CD8-positive, alpha-beta memory T cell (primary cell): ENCODE results near the gene ZBTB18. TPM values are rescaled to one million over a fixed set of nuclear protein-coding genes. Genes with fewer than 3 reads are reported as not detected.
A peak's percentile ranks its signal among the peaks of the same experiment; 100 is the strongest.
"Not testable (repeated sequence)": the region's sequence is repeated elsewhere in the genome, so short reads cannot be mapped to it uniquely, and the experiment has no call there.

Experiments
- CTCF ChIA-PET: fragments of 350-600 bp; sonication (Branson Sonifier 250); formaldehyde crosslinking; loops from one replicate; lab custom pipeline; 2021; ENCODE audit warnings: antibody characterized with exemption; lab: Charles Lee
- POLR2A ChIA-PET: fragments of 350-600 bp; sonication (Branson Sonifier 250); formaldehyde crosslinking; loops from one replicate; lab custom pipeline; 2021; ENCODE audit warnings: antibody characterized with exemption; lab: Charles Lee
- DNase-seq, 5 donors: peaks; one replicate each; pipeline versions ENCODE4 v3.0.0 to v3.0.0-alpha.2; 2020 to 2022; ENCODE audit warnings: mixed read lengths in 1 of 5
- H3K27ac ChIP-seq: one replicate; pipeline ENCODE4 v1.7.0; 2013; ENCODE audit warnings: low read depth, mild to moderate bottlenecking, low read length, moderate library complexity
- H3K27me3 ChIP-seq: 2 replicates; pipeline ENCODE4 v1.7.0; 2013; ENCODE audit warnings: low read length, mild to moderate bottlenecking; ENCODE audit not compliant: insufficient read depth, poor library complexity, severe bottlenecking
- H3K36me3 ChIP-seq: 2 replicates; pipeline ENCODE4 v1.7.0; 2013; ENCODE audit warnings: mild to moderate bottlenecking, low read length, moderate library complexity; ENCODE audit not compliant: insufficient read depth
- H3K4me1 ChIP-seq: 2 replicates; pipeline ENCODE4 v1.7.0; 2013; ENCODE audit warnings: mild to moderate bottlenecking, low read length, moderate library complexity; ENCODE audit not compliant: insufficient read depth
- H3K4me3 ChIP-seq: 2 replicates; pipeline ENCODE4 v1.7.0; 2013; ENCODE audit warnings: mild to moderate bottlenecking, low read length
- H3K9me3 ChIP-seq: 2 replicates; pipeline ENCODE4 v1.7.0; 2013; ENCODE audit warnings: mild to moderate bottlenecking, low read length
- H3K27ac Mint-ChIP-seq, 8 donors: one replicate each; pipeline ENCODE4 v1.8.0; 2020 to 2021; ENCODE audit warnings: mixed read lengths in 8 of 8, mild to moderate bottlenecking in 6 of 8, inconsistent platforms in 3 of 8, moderate library complexity in 3 of 8
- H3K27me3 Mint-ChIP-seq, 2 donors: one replicate each; pipeline ENCODE4 v1.8.0; 2020 to 2021; ENCODE audit warnings: mixed read lengths in 2 of 2, mild to moderate bottlenecking in 1 of 2, moderate library complexity in 1 of 2
- H3K36me3 Mint-ChIP-seq, 3 donors: one replicate each; pipeline ENCODE4 v1.8.0; 2020 to 2021; ENCODE audit warnings: mixed read lengths in 3 of 3, inconsistent platforms in 1 of 3, mild to moderate bottlenecking in 1 of 3
- H3K4me1 Mint-ChIP-seq, 3 donors: one replicate each; pipeline ENCODE4 v1.8.0; 2020 to 2021; ENCODE audit warnings: mixed read lengths in 3 of 3, inconsistent platforms in 1 of 3, mild to moderate bottlenecking in 1 of 3
- H3K4me3 Mint-ChIP-seq, 7 donors: one replicate each; pipeline ENCODE4 v1.8.0; 2020 to 2021; ENCODE audit warnings: mixed read lengths in 7 of 7, mild to moderate bottlenecking in 6 of 7, moderate library complexity in 4 of 7, inconsistent platforms in 2 of 7
- H3K9me3 Mint-ChIP-seq, 5 donors: one replicate each; pipeline ENCODE4 v1.8.0; 2020 to 2022; ENCODE audit warnings: mixed read lengths in 5 of 5, mild to moderate bottlenecking in 3 of 5, moderate library complexity in 2 of 5, inconsistent platforms in 1 of 5
- polyA plus RNA-seq: library from polyadenylated mRNA; unstranded; fragments of 300-500 nt; fragmentation: Illumina TruSeq; gene quantifications from one replicate; pipeline ENCODE4 v1.2.3, GENCODE V29; 2021
- total RNA-seq, 2 experiments: library from RNA; stranded (reverse); gene quantifications; one replicate each; pipeline ENCODE4 v1.2.3, GENCODE V29; 2021

ZBTB18 gene
- total and polyA plus RNA-seq, 3 experiments from 2014 or later = 1.5 to 9.9 (median 9.1) TPM

GRCh38 chr1:244044423-244044822, 6.7 kb upstream of the ZBTB18 start:
- Mint-ChIP-seq H3K27me3 (peaks cover 2 to 18% of the 10 kb centered on the region in 2 donors), H3K9me3 (no peaks in the 10 kb centered on the region), H3K36me3 (peaks cover 0 to 9% (median under 1%) of the 10 kb centered on the region in 3 donors), H3K4me3 (no peak overlapping the region), H3K4me1 (peaks cover 10 to 17% (median 11%) of the 10 kb centered on the region in 3 donors), H3K27ac (peak overlapping the region in 1 of 8 donors; percentile 24)
- Histone ChIP-seq H3K4me1 (peaks cover 11% of the 10 kb centered on the region), H3K4me3 (no peak overlapping the region), H3K27ac (no peak overlapping the region), H3K9me3 (no peaks in the 10 kb centered on the region), H3K36me3 (no peaks in the 10 kb centered on the region), H3K27me3 (no peaks in the 10 kb centered on the region)
- ChIA-PET POLR2A (no interaction called here), CTCF (no interaction called here)
- DNase-seq = no peak

- H3K27me3 Mint-ChIP-seq, CTCF ChIA-PET, H3K27me3 ChIP-seq, H3K9me3 Mint-ChIP-seq, POLR2A ChIA-PET, H3K27ac ChIP-seq, H3K36me3 ChIP-seq, H3K4me3 ChIP-seq, H3K9me3 ChIP-seq, DNase-seq: not testable (repeated sequence)
- H3K4me3 Mint-ChIP-seq = peak overlapping the region in 6 of 7 donors; percentile 29 to 98 (median 94)
- peaks cover 0 to 13% (median 1%) of the 10 kb centered on the region in 3 donors for H3K36me3 Mint-ChIP-seq
- peaks cover 11 to 27% (median 17%) of the 10 kb centered on the region in 3 donors for H3K4me1 Mint-ChIP-seq
- peak overlapping the region; percentile 4 to 99 (median 98) for H3K27ac Mint-ChIP-seq
- peaks cover 26% of the 10 kb centered on the region for H3K4me1 ChIP-seq
Observed at GRCh38 chr1:244046254-244046653, 4.8 kb upstream of the ZBTB18 start.

- H3K27me3 ChIP-seq = no peaks in the 10 kb centered on the region
- peak overlapping the region; percentile 94 to 99 (median 98) for H3K27ac Mint-ChIP-seq
- H3K9me3 ChIP-seq = no peaks in the 10 kb centered on the region
- H3K4me3 ChIP-seq = peak overlapping the region; percentile 90
- peak overlapping the region; percentile 97 for H3K27ac ChIP-seq
- H3K4me1 ChIP-seq = peaks cover 34% of the 10 kb centered on the region
- H3K36me3 ChIP-seq = no peaks in the 10 kb centered on the region
- peak in 2 of 5 donors; percentile 27 to 53 for DNase-seq
- POLR2A ChIA-PET = interaction anchor here (1.0 to 3.5 kb wide), 11 partner anchors 9 to 788 kb away, joined by 3 to 54 read pairs (median 4); partner anchors contain the start of gene AKT3
- H3K9me3 Mint-ChIP-seq = no peaks in the 10 kb centered on the region
- H3K4me3 Mint-ChIP-seq = peak overlapping the region; percentile 92 to 98 (median 95)
- H3K36me3 Mint-ChIP-seq = peaks cover 0 to 13% (median 1%) of the 10 kb centered on the region in 3 donors
- CTCF ChIA-PET = interaction anchor here (1.3 to 4.2 kb wide), 2 partner anchors 19 to 28 kb away, joined by 6 to 22 read pairs; no protein-coding TSS in a partner anchor
- H3K27me3 Mint-ChIP-seq = peaks cover 2 to 7% of the 10 kb centered on the region in 2 donors
- H3K4me1 Mint-ChIP-seq = peaks cover 11 to 33% (median 17%) of the 10 kb centered on the region in 3 donors
Observed at GRCh38 chr1:244046907-244047611, 4.0 kb upstream of the ZBTB18 start.

GRCh38 chr1:244047621-244048255, 3.3 kb upstream of the ZBTB18 start:
- DNase-seq = peak in 2 of 5 donors; percentile 96 to 97
- Histone ChIP-seq H3K4me3 (peak overlapping the region; percentile 90), H3K4me1 (peaks cover 41% of the 10 kb centered on the region), H3K9me3 (no peaks in the 10 kb centered on the region), H3K27ac (peak overlapping the region; percentile 97), H3K27me3 (no peaks in the 10 kb centered on the region), H3K36me3 (no peaks in the 10 kb centered on the region)
- H3K4me1 Mint-ChIP-seq = peaks cover 11 to 33% (median 17%) of the 10 kb centered on the region in 3 donors
- peak overlapping the region; percentile 94 to 99 (median 98) for H3K27ac Mint-ChIP-seq
- peak overlapping the region; percentile 92 to 98 (median 95) for H3K4me3 Mint-ChIP-seq
- POLR2A ChIA-PET = interaction anchor here (0.6 to 3.5 kb wide), 16 partner anchors 8 to 924 kb away, joined by 3 to 54 read pairs (median 4); partner anchors contain the start of genes AKT3, CEP170 and SDCCAG8
- H3K27me3 Mint-ChIP-seq = peaks cover 2 to 7% of the 10 kb centered on the region in 2 donors
- CTCF ChIA-PET = interaction anchor here (1.3 to 4.2 kb wide), 2 partner anchors 20 to 27 kb away, joined by 6 to 22 read pairs; no protein-coding TSS in a partner anchor
- peaks cover 0 to 13% (median 1%) of the 10 kb centered on the region in 3 donors for H3K36me3 Mint-ChIP-seq
- H3K9me3 Mint-ChIP-seq = no peaks in the 10 kb centered on the region

- Mint-ChIP-seq H3K4me1 (peaks cover 11 to 33% (median 17%) of the 10 kb centered on the region in 3 donors), H3K4me3 (peak overlapping the region; percentile 92 to 98 (median 95)), H3K9me3 (no peaks in the 10 kb centered on the region), H3K36me3 (peaks cover 0 to 13% (median 1%) of the 10 kb centered on the region in 3 donors), H3K27me3 (peaks cover 2 to 7% of the 10 kb centered on the region in 2 donors), H3K27ac (peak overlapping the region; percentile 26 to 99 (median 98))
- ChIA-PET CTCF (interaction anchor here (0.8 to 4.2 kb wide), 2 partner anchors 17 to 27 kb away, joined by 3 to 22 read pairs; no protein-coding TSS in a partner anchor), POLR2A (interaction anchor here (0.6 to 3.5 kb wide), 16 partner anchors 8 to 923 kb away, joined by 3 to 54 read pairs (median 4); partner anchors contain the start of genes AKT3, CEP170 and SDCCAG8)
- Histone ChIP-seq H3K4me1 (peaks cover 46% of the 10 kb centered on the region), H3K36me3 (no peaks in the 10 kb centered on the region), H3K27ac (peak overlapping the region; percentile 97), H3K4me3 (no peak overlapping the region), H3K27me3 (no peaks in the 10 kb centered on the region), H3K9me3 (no peaks in the 10 kb centered on the region)
- peak; percentile 52 to 99 (median 97) for DNase-seq
Observed at GRCh38 chr1:244048256-244049161, 2.6 kb upstream of the ZBTB18 start.

- peak overlapping the region; percentile 72 for H3K4me3 ChIP-seq
- Mint-ChIP-seq H3K36me3 (peaks cover 0 to 13% (median 1%) of the 10 kb centered on the region in 3 donors), H3K4me3 (peak overlapping the region in 6 of 7 donors; percentile 94 to 99 (median 96)), H3K4me1 (peaks cover 11 to 33% (median 17%) of the 10 kb centered on the region in 3 donors), H3K27ac (peak overlapping the region in 6 of 8 donors; percentile 89 to 98 (median 94)), H3K9me3 (no peaks in the 10 kb centered on the region), H3K27me3 (peaks cover 2 to 3% of the 10 kb centered on the region in 2 donors)
- H3K36me3 ChIP-seq = no peaks in the 10 kb centered on the region
- ChIA-PET CTCF (interaction anchor here (0.8 to 4.2 kb wide), 2 partner anchors 16 to 26 kb away, joined by 3 to 22 read pairs; no protein-coding TSS in a partner anchor), POLR2A (interaction anchor here (1.2 to 3.5 kb wide), 2 partner anchors 25 to 199 kb away, joined by 4 to 54 read pairs; partner anchors contain the start of gene AKT3)
- peak overlapping the region; percentile 41 for H3K27ac ChIP-seq
- H3K27me3 ChIP-seq = no peaks in the 10 kb centered on the region
- H3K9me3 ChIP-seq = no peaks in the 10 kb centered on the region
- peak; percentile 32 to 84 (median 64) for DNase-seq
- peaks cover 53% of the 10 kb centered on the region for H3K4me1 ChIP-seq
Observed at GRCh38 chr1:244049162-244050013, 1.7 kb upstream of the ZBTB18 start.
